AG04450 (cell line): ENCODE results near the gene RASA3. TPM values are rescaled to one million over a fixed set of nuclear protein-coding genes. Genes with fewer than 3 reads are reported as not detected.
A peak's percentile ranks its signal among the peaks of the same experiment; 100 is the strongest.

Experiments
- CTCF ChIA-PET: fragments of 300-600, 350-600 bp; formaldehyde crosslinking; extraction: SDS; loops from one replicate; lab custom pipeline; 2022; ENCODE audit warnings: antibody characterized with exemption, inconsistent platforms; lab: Charles Lee
- POLR2A ChIA-PET: fragments of 350-600 bp; formaldehyde crosslinking; extraction: SDS; loops from one replicate; lab custom pipeline; 2021; ENCODE audit warnings: antibody characterized with exemption, inconsistent platforms; lab: Yijun Ruan, JAX
- DNase-seq: peaks from one replicate; pipeline ENCODE4 v3.0.0-alpha.2; 2011; ENCODE audit warnings: low read depth, low spot score
- H3K27ac ChIP-seq: one replicate; pipeline ENCODE4 v1.5.1; 2012; ENCODE audit warnings: low read depth, low read length, control low read depth
- H3K27me3 ChIP-seq: one replicate; pipeline ENCODE4 v1.6.0; 2012; ENCODE audit warnings: low read length; ENCODE audit not compliant: control insufficient read depth, insufficient read depth
- H3K4me3 ChIP-seq: 2 replicates; pipeline ENCODE4 v1.5.1; 2011; ENCODE audit warnings: mild to moderate bottlenecking, low read depth, low read length, control low read depth
- H3K9me3 ChIP-seq: 2 replicates; pipeline ENCODE4 v1.5.1; 2012; ENCODE audit warnings: low read length; ENCODE audit not compliant: control insufficient read depth, insufficient read depth
- polyA plus RNA-seq: library from polyadenylated mRNA; depleted of rRNA; stranded (reverse); fragments of >200 nt; gene quantifications from 2 replicates; pipeline ENCODE4 v1.2.3, GENCODE V29; 2011
- TF ChIP-seq, protein P1 (sequence below): IDR thresholded peaks from 2 replicates; pipeline ENCODE4 v1.5.1; 2011; ENCODE audit warnings: low read depth, low read length, control low read depth, inconsistent platforms

The RASA3 gene
- polyA plus RNA-seq, 1 experiment: 25.2 TPM

DNA sequence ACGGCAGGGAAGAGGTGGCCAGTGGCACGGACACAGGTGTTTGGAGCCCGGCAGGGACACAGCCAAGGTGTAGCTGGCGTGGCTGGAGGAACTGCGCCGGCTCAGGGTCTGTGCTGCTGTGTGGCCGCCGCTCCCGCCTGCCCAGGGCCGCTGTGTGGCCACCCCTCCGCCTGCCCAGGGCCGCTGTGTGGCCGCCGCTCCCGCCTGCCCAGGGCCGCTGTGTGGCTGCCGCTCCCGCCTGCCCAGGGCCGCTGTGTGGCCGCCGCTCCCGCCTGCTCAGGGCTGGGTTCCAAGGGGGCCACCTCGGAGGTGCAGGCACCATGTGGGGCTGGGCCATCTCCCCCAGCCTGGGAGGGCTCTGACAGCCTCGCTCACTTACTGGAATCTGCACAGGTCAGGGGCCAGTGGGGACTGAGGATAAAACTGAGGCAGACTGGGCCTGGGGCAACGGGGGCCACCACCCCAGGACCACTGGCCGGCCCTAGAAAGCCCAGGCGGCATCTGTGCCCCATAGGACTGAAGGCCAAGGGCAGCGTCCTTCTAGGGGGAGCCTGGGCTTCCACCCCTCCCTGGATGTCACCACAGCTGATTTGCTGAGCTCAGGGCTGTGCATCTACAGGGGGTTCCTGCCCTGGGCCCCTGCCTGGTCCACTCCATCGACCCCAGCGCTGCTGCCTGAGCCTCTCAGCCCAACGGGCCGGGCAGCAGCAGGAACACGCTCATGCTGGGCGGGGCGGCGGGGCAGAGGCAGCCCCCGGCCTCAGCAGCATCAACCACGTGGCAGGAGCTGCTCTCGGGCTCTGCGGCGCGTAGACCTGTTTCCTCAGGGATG lies 180.1 kb downstream of the RASA3 start:
- Histone ChIP-seq H3K4me3 (no peak overlapping the region), H3K27ac (no peak overlapping the region), H3K9me3 (peaks cover 28% of the 10 kb centered on the region), H3K27me3 (no peaks in the 10 kb centered on the region)
- ChIA-PET POLR2A (no interaction called here), CTCF (no interaction called here)
- TF ChIP-seq, protein P1, sequence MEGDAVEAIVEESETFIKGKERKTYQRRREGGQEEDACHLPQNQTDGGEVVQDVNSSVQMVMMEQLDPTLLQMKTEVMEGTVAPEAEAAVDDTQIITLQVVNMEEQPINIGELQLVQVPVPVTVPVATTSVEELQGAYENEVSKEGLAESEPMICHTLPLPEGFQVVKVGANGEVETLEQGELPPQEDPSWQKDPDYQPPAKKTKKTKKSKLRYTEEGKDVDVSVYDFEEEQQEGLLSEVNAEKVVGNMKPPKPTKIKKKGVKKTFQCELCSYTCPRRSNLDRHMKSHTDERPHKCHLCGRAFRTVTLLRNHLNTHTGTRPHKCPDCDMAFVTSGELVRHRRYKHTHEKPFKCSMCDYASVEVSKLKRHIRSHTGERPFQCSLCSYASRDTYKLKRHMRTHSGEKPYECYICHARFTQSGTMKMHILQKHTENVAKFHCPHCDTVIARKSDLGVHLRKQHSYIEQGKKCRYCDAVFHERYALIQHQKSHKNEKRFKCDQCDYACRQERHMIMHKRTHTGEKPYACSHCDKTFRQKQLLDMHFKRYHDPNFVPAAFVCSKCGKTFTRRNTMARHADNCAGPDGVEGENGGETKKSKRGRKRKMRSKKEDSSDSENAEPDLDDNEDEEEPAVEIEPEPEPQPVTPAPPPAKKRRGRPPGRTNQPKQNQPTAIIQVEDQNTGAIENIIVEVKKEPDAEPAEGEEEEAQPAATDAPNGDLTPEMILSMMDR: no peak
- no peak for DNase-seq

DNA sequence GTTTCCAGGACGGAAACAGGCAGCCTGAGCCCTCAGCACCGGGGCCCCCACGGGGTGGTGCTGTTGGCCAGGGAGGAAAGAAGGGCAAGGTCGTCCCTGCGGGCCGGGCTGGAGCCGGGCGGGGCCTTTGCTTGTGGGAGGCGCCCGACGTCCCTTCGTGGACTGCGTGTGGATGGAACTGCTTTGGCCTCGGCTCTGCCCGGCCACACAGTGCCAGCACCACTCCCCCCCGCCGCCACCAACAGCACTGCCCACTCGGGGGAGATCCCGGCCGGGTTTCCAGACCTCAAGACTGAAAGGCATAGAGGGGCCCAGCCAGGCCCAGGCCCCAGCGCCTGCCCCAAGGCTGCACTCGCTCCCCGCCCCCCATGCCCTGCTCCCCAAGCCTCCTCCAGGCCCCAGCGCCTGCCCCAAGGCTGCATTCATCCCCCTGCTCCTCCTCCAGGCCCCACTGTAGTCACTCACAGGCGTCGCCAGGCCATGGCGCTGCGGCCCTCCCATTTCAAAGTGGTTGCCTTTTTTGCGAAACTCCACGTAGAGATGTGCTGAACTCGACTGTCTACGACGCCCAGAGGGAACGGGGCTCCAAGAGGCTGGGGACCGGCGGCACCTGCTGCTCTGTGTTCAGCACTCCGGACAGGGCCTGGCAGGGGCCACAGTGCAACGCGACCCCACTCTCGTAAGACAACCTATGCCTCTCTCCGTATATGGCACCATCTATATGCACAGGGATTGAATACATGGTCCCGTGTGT lies 181.0 kb downstream of the RASA3 start:
- ChIA-PET CTCF (no interaction called here), POLR2A (no interaction called here)
- no peak overlapping the region for H3K4me3 ChIP-seq
- H3K27me3 ChIP-seq: no peaks in the 10 kb centered on the region
- H3K27ac ChIP-seq: no peak overlapping the region
- TF ChIP-seq, protein P1: peak; percentile 73
- no peak for DNase-seq
- H3K9me3 ChIP-seq: peaks cover 22% of the 10 kb centered on the region

DNA sequence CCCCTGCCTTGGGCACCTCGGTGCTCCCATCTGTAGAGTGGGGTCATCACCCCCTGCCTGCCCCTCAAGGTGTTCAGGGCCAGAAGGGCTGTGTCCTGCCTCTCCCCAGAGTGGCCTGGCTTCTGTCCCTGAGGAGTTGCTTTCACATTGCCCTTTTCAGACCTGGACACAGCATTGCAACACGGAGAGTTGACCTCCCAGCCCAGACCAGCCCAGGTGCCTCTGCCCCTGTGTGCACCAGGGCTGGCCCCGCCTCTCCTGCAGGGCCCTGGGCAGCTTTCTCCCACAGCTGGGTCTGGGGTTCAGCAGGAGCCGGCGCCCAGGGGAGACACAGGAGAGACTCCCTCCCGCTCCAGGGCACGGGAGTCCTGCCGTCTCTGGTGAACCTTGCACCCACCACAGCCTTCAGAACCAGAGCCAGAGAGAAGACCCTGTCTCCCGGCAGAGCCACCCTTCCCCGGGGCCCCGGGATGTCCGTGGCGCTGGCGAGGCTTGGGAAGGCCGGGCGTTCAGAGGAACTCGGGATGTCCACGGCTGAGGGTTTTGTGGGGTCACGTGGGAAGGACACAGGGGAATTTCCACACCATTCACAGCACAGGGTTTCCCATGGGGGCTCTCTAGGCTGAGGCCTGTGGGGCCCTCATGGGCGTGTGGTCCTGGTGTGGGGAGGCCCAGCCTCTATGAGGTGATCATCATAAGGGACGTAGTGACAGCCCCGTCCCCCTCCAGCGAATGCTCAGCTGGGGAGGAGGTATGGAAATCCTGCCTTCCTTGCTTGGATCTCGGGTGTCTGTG lies 181.8 kb downstream of the RASA3 start:
- Histone ChIP-seq H3K9me3 (peaks cover 14% of the 10 kb centered on the region), H3K27ac (no peak overlapping the region), H3K27me3 (no peaks in the 10 kb centered on the region), H3K4me3 (no peak overlapping the region)
- ChIA-PET POLR2A (no interaction called here), CTCF (no interaction called here)
- DNase-seq: no peak
- TF ChIP-seq, protein P1: no peak

DNA sequence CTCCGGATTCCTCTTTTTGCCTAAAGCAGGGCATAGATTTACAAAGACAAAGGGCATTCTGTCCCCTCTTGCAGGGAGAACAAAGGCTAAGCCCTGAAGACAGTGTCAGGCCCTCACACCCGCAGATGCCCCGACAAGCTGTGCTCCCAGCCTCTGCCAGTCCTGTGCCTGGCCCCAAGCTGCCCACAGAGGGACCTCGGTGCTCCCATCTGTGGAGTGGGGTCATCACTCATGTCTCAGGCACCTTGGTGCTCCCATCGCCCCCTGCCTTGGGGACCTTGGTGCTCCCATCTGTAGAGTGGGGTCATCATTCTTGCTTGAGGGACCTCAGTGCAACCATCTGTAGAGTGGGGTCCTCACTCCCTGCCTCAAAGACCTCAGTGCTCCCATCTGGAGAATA lies 182.9 kb downstream of the RASA3 start:
- no peak for DNase-seq
- Histone ChIP-seq H3K27ac (no peak overlapping the region), H3K4me3 (no peak overlapping the region), H3K9me3 (peaks cover 3% of the 10 kb centered on the region; the same call in 1 of the 2 replicates), H3K27me3 (no peaks in the 10 kb centered on the region)
- ChIA-PET CTCF (interaction anchor here (0.9 kb wide), 1 partner anchor 147 kb away, joined by 3 read pairs; no protein-coding TSS in a partner anchor), POLR2A (interaction anchor here (0.7 kb wide), 1 partner anchor 362 kb away, joined by 5 read pairs; no protein-coding TSS in a partner anchor)
- TF ChIP-seq, protein P1: no peak
